HG03045 (cell line): ENCODE results near the gene LINC01488.

Experiments
- ATAC-seq: cut with Tn5 transposase; IDR thresholded peaks from one replicate; pipeline ENCODE4 v1.9.1; 2021; ENCODE audit warnings: mild to moderate bottlenecking, moderate library complexity; ENCODE audit not compliant: unreplicated experiment

LINC01488 gene

DNA sequence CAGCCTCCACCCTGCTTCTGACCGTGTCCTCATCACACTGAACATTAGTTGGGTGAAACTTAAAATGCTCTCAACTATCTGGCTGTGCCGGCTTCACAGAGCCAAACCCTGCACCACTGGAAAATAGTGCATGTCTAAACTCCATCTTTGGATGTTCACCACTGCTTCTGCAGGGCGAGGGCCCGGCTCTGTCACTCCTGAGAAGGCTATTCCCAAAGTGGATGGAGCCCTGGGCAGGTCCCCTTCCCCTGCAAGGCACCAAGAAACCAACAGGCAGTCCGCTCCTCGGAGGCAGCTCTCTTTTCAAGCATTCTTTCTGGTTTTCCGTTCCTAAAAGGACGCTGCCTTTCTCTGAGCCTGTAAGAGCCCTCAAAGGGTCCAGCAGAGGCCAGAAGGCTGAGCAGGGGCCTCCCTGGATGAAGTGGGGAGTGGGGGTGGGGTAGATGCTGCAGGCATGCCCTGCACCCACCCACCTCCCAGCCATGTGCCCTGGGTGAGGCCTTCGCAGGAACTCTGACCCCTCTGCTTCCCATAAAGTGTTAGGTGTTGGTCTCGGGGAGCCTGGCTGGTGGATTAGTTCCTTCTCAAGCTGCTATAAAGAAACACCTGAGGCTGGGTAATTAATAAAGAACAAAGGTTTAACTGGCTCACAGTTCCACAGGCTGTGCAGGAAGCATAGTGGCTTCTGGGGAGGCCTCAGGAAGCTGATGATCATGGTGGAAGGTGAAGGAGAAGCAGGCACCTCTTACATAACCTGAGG lies 23.3 kb downstream of the LINC01488 start:
- ATAC-seq: no peak

DNA sequence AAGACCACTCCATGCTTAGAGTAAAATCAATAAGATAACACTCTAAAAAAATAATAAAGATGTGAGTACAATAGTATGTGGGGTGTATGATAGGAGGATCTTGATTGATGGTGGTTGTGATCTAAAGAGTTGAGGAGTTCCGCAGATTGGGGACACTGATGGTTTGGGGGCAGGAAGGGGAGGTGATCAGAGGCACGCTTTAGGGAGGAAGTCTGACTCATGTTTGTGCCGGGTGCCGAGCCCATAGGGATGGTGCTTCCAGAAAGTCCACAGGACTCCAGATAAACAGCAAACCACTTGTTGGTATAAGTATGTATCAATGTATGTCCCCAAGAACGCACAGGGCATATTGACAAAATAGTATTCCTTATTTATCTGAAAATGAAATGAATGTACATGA lies 27.5 kb downstream of the LINC01488 start:
- no peak for ATAC-seq

DNA sequence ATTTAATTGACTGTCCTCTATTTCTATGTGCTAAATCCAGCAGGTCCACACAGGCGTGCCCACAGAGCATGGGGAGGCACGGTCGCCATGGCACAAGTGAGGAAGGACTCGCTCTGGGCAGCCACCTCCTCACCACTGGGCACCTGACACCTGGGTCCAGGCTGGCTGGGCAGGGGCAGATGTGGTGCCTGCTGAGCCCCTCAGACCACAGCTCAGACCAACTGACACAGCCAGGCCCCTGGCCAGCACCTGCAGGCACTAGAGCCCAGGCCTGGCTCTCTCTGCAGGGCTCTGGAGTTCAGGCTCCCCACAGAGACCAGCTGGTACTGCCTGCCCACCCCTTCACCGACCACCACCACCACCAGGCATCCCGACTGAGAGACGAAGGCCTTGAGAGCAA lies 27.9 kb downstream of the LINC01488 start:
- no peak for ATAC-seq

DNA sequence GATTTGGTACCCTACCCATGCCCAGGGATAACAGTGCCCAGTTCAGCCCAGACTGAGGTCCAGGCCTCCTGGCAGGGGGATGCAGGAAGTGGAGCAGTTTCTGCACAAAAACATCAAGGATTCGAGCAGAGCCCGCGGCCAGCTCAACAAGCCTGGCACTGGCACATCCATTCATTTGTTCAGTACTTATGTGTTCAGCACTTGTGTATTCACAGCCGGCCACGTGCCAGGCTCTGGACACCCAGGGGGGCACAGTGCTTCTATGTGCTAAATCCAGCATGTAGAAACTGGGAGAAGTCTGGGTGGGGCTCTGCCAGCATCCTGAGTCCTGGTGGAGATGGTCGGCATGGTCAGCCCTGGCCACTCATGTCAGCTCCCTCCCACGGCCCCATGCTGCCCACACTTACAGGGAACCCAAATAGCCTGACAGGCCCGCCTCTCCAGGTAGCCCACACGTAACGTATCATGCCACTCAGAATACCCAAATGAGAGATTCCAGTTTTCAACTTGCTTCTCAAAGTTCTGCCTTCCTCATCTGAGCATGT lies 28.5 kb downstream of the LINC01488 start:
- no peak for ATAC-seq

DNA sequence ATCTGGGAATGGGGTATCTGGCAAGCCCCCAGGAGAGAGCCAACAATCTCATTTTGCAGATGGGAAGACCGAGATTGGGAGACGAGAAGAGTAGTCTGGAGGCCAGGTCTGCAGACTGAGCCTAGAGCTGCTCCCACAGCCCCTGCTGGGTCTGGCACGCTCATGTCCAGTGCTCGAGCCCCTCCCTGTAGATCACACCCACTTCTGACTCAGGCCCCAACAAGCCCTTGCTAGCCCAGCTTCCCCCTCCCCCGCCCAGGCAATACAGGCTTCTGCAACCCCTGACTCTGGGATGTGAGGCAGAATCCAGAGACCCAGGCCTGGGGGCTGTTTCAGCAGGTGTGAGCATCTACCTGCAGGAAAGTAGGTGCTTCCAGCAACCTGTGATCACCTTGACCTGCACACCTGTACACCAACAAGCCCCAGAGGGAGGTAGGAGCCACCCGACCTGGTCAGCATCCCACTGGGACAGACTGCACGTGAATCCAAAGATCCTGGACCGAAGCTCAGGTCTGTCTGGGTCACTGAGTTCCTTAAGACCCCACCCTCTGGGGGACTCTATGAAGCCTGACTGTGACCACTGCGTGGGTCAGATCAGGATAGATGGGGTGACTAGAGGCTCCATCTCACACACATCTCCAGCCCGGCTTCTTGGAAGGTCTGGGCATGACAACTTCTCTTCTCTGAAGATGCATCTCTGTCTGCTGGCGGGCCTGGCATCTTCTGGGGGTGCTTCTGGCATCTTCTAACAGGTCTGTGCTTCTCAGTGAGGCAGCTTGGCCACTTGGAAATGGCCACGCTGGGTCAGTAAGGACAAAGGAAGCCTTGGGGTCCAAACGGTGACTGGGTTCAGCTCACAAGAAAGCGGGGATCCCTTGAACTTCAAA lies 29.3 kb downstream of the LINC01488 start:
- ATAC-seq: no peak

DNA sequence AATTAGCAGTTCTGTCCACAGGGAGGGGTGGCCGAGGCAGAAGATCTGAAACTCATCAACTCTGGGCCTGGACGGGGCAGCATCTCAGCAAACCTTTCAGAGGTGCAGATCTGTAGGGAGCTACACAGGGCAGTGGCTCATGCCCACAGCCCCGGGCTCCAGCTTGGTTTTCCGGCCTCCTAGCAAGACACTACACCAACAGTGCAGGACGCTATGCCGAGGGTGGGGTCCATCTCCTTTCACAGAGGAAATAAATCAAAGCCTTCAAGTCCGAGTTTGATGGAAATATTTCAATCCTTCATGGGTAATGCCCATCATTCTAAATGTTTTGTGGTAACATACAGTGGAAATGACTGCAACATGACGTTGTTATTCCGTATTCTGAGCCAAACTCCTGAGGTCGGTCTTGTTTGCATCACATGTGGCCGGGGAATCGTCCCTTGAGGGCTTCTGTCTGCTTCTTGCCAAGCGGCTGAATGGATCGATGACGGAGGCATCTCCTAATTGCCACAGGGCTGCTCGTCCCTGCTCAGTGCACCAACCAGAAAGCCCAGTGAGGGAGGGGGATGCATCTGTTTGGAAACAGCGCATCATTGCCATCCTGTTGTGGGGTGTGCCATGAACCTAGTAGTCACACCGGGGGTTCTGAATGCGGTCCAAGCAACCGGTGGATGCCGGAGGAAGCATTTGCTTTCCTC lies 30.0 kb downstream of the LINC01488 start:
- ATAC-seq: no peak

DNA sequence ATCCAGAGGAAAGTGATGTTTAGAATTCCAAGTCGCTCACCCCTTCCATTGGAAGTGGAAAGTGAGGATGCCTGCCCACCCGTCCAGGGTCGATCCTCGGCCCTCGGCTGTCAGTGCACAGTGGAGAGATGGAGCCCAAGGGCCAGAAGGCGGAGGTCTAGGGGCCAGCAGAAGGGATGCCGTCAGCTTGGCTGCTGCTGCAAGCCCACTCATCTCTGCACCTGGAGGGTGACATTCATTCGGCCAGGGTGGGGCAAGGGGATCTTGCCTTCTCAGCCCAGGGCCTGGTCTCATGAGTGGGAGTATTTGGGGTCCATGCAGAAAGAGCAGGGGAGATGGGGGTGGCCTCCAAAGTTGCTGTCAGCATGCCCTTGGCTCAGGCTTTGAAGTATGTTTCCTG lies 30.7 kb downstream of the LINC01488 start:
- no peak for ATAC-seq

DNA sequence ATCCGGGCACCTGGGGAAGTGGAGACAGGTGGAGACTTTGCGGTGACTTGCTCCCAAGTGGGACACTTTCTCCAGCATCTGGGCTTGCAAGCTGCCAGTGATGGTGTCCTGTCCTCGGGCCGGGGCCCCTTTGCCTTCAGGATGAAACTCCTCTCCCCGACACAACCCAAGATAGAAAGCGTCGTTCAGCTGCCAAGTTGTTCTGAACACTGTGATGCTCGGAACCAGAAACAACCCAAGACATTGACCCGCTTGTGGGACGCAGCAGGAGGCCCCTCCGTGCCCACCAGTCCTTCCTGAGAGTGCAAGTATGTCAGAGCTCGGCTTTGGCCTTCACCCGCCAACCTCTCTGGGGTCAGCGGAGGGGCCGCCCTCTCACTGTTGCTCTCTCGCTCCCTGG lies 31.3 kb downstream of the LINC01488 start:
- ATAC-seq: no peak

DNA sequence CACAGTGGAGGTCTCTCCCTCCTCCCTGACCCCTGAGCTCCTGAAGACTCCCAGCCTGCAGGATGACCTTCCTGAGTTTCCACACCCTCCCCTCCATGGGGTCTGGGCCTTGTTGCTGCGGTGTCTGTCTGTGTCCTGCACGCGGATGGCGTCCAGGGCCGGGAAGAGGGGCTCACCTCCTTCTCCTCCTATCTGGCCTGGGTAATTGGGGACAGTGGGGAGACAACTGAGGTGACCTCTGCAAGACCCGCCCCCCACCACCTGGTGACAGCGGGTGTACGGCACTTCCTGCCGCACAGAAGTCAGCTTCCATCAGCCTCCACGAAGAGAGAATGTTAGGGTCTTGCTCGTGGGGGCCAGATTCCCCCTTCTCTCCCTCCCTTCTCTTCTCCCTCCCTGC lies 31.7 kb downstream of the LINC01488 start:
- ATAC-seq: no peak

DNA sequence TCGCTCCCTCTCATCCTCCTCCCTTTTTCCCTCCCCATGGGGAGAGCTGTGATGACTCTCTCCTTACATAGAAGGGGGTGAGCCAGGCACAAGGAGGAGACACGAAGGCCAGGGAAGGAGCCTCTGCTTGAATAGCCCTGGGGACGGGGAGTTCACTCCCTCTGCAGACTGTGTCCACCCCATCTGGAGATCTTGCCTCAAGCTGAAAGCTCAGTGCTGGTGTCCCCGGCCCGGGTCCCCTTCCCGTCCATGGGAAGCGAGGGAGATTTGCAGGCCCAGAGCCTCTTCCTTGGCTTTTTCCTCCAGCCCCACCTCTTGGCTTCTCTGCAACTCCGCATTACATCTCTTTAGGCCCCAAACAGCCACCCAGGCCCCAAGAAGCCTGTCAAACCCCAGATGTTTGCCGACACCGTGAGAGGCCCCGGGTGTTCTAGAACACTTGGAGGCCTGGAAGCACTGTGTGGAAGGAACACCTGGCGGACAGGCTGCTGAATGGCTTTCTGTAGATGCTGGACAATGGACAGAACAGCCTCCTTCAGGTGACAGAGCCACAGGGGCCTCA lies 32.3 kb downstream of the LINC01488 start:
- ATAC-seq: no peak

DNA sequence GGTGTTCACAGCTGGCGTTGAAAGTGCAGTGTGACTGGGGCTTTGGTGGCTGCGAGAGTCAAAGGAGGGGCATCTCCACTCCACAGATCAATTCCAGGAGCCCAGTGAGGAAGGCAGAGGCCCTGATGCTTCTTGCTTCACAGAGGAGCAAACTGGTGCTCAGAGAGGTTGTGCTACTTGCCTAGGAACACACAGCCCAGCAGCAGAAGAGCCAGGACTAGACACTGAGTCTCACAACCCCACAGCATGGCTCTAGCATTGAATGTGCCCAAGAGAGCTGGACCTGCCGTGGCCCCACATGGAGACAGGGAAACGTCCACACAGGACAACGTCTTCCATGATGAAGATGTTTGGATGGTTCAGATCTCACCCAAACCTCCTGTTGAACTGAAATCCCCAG lies 33.3 kb downstream of the LINC01488 start:
- no peak for ATAC-seq

DNA sequence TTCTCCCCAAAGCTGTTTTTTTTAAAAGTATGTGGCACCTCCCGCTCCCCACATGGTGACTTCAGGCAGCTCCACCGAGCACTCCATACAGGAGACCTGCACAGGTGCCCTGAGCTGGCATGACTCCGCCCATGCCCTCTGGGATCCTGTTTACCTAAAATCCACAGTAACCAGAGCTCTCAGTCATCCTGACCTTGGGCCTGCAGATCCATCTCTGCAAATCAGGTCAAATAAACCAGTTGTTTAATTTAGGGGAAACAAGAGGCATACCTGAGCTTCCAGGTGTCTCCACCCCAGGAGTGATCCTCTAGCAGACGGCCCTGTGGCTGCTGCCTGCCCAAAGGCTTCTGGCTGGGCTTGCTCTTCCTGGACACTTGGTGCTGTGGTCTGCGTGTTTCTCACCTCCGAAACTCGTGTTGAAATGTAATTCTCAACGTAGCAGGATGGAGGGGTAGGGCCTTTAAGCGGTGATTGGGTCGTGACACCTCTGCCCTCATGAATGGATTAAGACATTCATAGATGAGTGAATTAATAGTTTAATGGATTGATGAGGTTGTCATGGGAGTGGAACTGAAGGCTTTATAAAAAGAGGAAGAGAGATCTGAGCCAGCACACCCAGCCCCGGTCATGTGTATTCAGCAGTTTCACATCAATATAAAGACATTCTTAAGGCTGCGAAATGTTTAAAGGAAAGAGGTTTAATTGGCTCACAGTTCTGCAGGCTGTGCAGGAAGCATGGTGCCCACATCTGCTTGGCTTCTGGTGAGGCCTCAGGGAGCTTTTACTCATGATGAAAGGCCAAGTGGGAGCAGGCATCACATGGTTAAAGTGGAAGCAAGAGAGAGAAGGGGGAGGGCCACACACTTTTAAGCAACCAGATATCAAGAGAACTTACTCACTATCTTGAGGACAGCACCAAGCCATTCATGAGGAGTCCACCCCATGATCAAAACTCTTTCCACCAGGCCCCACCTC lies 34.1 kb downstream of the LINC01488 start:
- no peak for ATAC-seq

DNA sequence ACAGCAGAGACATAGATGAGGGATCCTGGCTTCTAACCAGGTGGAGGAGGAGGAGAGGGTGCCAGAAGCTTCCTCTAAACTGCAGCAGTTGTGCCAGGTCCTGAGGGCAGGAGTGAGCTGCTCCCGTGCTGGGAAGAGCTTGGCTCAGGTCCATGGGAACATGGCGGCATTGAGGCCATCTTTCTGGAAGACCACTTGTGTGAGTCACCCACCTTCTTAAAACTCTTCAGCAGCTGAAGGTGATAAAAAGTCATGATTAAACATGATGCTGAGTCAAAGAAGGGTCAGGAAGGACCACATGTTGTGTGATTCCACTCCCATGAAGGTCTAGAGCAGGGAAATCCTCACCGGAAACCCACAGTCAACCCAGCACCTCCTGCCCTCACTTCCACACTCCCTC lies 35.1 kb downstream of the LINC01488 start:
- ATAC-seq: no peak

DNA sequence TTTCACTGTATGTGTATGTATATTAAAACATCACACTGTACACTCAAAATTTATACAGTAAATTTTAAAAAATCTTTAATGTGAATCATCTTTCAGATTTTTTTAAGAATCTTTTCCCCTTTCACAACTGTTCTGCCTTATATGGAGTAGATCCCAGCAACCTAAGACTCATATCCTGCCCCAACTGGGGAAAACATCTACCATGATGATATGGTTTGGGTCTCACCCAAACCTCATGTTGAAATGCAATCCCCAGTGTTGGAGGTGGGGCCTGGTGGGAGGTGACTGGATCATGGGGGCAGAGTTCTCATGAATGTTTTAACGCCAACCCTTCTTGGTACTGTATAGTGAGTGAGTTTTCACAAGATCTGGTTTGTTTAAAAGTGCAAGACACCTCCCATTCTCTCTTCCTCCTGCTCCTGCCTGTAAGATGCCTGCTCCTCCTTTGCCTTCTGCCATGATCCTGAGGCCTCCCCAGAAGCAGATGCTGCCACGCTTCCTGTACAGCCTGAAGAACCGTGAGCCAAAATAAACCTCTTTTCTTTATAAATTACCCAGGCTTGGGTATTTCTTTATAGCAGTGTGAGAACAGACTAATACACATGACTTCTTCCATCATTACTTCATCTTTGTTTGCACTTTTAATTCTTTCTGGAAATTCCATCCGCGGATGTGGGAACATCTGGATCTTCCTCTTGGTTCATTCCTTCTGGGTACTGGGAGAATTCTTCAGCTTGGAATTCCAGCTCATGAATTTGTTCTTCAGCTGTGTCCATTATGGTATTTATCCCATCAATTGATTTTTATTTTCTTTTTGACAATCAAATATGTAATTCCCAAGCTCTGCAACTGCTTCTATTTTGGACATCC lies 36.9 kb downstream of the LINC01488 start:
- no peak for ATAC-seq

DNA sequence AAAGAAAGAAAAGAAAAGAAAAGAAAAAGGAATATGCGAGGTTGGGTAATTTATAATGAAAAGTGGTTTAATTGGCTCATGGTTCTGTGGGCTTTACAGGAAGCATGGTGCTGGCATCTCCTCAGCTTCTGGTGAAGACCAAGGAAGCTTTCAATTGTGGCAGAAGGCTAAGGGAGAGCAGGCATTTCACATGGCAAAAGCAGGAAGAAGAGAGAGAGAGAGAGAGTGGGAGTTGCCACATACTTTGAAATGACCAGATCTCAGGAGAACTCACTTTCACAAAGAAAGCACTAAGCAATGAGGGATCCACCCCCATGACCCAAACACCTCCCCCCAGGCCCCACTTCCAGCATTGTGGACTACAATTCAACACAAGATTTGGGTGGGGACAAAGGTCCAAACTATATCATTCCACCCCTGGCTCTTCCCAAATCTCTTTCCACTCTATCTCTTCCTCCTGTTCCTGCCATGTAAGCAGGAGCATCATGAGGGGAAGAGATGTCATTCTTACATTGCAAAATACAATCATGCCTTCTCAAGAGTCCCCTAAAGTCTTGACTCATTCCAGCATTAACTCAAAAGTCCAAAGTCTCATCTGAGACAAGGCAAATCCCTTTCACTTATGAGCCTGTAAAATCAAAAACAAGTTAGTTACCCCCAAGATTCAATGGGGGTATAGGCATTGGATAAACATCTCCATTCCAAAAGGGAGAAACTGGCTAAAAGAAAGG lies 38.9 kb downstream of the LINC01488 start:
- ATAC-seq: no peak

DNA sequence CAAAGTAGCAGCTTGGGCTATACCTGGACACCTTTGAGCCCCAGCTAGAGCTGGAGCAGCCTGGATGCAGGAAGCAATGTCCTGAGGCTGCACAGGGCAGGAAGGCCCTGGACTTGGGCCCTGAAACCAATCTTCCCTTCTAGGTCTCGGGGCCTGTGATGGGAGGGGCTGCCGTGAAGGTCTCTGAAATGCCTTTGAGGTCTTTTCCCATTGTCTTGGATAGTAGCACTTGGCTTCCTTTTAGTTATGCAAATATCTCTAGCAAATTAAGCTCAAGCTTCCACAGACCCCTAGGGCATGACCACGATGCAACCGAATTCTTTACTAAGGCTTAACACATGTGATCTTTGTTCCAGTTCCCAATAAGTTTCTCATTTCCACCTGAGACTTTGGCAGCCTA lies 40.0 kb downstream of the LINC01488 start:
- ATAC-seq: no peak

DNA sequence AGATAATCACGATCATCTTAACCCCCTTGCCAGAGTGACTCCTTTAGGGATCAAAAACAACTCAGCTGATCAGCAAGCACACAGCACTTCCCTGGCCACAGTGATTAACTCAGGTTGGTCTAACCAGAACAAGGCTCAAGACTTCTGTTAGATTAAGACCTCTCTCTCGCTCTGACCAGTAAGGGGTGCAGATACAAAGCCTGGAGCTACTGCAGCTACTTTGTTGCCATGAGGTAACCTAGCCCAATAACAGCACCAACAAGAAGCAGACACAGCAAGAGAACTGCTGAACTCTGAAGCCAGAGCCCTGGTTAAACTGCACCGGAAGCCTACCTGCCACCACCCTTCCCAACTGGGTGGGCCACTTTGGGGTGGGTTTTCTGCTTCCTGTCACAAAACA lies 42.0 kb downstream of the LINC01488 start:
- no peak for ATAC-seq

DNA sequence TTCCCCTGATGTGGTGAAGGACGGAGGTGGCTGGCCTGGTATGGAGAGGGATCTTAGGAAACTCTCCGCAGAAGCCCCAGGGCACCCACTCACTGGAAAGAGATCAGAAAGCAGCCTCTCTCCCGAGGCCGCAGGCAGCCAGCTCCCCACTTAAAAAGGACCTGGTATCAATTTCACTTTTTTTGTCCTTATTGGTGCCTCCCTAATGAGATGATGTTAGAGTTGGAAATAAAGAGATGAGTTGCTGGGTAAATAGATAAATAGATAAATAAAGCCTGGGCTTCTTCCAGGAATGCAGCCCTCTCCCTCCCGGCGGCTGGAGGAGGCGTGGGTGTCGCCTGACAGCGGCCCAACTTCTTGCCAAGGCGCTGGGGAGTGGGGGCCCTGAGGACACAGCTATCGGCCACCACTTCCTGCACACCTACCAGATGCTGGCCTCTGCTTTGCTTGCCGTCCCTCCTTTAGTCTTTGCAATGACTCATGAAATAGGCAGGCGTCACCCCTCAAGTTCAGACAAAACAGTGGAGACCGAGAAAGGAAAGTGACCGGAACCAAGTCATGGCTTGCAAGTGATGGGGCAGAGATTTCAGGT lies 42.9 kb downstream of the LINC01488 start:
- ATAC-seq: no peak
